ENCODE results near the gene SEMA4G. TPM values are rescaled to one million over a fixed set of nuclear protein-coding genes. Genes with fewer than 3 reads are reported as not detected.

SEMA4G gene
- total and polyA plus RNA-seq, 2 of the 4 experiments (the other 2 are of a cell fraction), result 0.90 to 8.7 TPM

GRCh38 chr10:100965820-100966219 is 3.5 kb upstream of the SEMA4G start:
- in situ Hi-C loops (cut with MboI; ENCODE audit: low sequenced_read_pairs) (no loop called here), dilution Hi-C loops (cut with HindIII; ENCODE audit: low sequenced_read_pairs, unreplicated experiment) (no loop called here), intact Hi-C loops (cut with micrococcal nuclease) (no loop called here)
- Histone ChIP-seq H4K91ac (ENCODE audit: insufficient read depth, low read depth, low read length) (no peak overlapping the region), H2BK15ac (ENCODE audit: low read depth, low read length) (no peak overlapping the region), H3K4ac (ENCODE audit: low read depth, low read length) (no peak overlapping the region), H3K4me3 (ENCODE audit: insufficient read depth, low read depth, low read length) (no peak overlapping the region), H2AFZ (replicated peaks; ENCODE audit: low read length, poor library complexity) (no peak overlapping the region), H2BK20ac (ENCODE audit: low read depth, low read length) (no peak overlapping the region), H3K27me3 (ENCODE audit: control insufficient read depth, insufficient read depth, low read length) (no peaks in the 10 kb centered on the region), H2AK9ac (replicated peaks; ENCODE audit: low read depth, low read length, poor library complexity) (no peak overlapping the region), H4K20me1 (ENCODE audit: insufficient read depth, low read length) (no peaks in the 10 kb centered on the region), H3K14ac (replicated peaks; ENCODE audit: low read depth, low read length) (no peak overlapping the region), H3K9me3 (ENCODE audit: control insufficient read depth, insufficient read depth, low read length) (no peaks in the 10 kb centered on the region), H3K4me1 (ENCODE audit: control insufficient read depth, insufficient read depth, low read length) (peaks cover 6% of the 10 kb centered on the region), H4K5ac (ENCODE audit: low read depth, low read length) (no peak overlapping the region), H3K4me2 (ENCODE audit: low read depth, low read length) (no peak overlapping the region), H3K9ac (ENCODE audit: low read depth, low read length) (no peak overlapping the region), H3K79me1 (ENCODE audit: low read depth in 1 of 2, low read length in 2 of 2) (0 out of 4 replicates have a peak, but pooled peaks cover 0 to 5% of the 10 kb centered on the region in 2 experiments), H2BK5ac (ENCODE audit: low read depth, low read length, poor library complexity, severe bottlenecking) (no peak overlapping the region), H3K9me1 (ENCODE audit: insufficient read depth, low read length) (peaks cover 12% of the 10 kb centered on the region; the same call in 1 of the 2 replicates), H3K36me3 (ENCODE audit: control insufficient read depth, insufficient read depth, low read length) (peaks cover 13% of the 10 kb centered on the region), H2AK5ac (ENCODE audit: low read depth, low read length) (no peak overlapping the region), H3K18ac (ENCODE audit: low read depth, low read length) (no peak overlapping the region), H3K23ac (ENCODE audit: low read depth, low read length) (no peak overlapping the region), H2BK120ac (ENCODE audit: low read depth, low read length) (no peak overlapping the region), H3K27ac (ENCODE audit: insufficient read depth, low read length) (no peak overlapping the region), H4K8ac (ENCODE audit: low read depth in 2 of 2, low read length in 2 of 2) (no peak overlapping the region), H3K56ac (ENCODE audit: extremely low read depth, insufficient read depth, low read length) (no peak overlapping the region)
- DNase-seq (no peak), ATAC-seq (ENCODE audit: low read depth) (no peak)
- no TSS peak for BruUV-seq (replicated peaks)
- CTCF ChIA-PET, result no interaction called here
- POLR2A ChIA-PET (ENCODE audit: unreplicated experiment), result no interaction called here
- WGBS, 2 experiments (ENCODE audit: extremely low coverage in 2 of 2, insufficient read length in 1 of 2), result no CpG with 5 or more reads among the region's 5 CpGs
- no peak for TF ChIP-seq NFE2L2 (IDR thresholded peaks at IDR 0.05; ENCODE audit: low read depth, low read length)
- TF ChIP-seq BHLHE40 (IDR thresholded peaks at IDR 0.05; ENCODE audit: low read depth, low read length), result no peak
- no peak for TF ChIP-seq CHD1 (IDR thresholded peaks at IDR 0.05; ENCODE audit: low read depth, low read length)
- no peak for TF ChIP-seq RAD21 (IDR thresholded peaks at IDR 0.05; ENCODE audit: low read length)
- no peak for TF ChIP-seq USF2 (IDR thresholded peaks at IDR 0.05; ENCODE audit: low read depth, low read length)
- no peak for TF ChIP-seq MAFK (IDR thresholded peaks at IDR 0.05; ENCODE audit: low read depth, low read length)
- TF ChIP-seq CTCF (conservative IDR thresholded peaks at IDR 0.05; ENCODE audit: low read depth, low read length), result no peak
- TF ChIP-seq RCOR1 (IDR thresholded peaks at IDR 0.05; ENCODE audit: insufficient replicate concordance, low read length), result no peak
- no peak for TF ChIP-seq CEBPB (IDR thresholded peaks at IDR 0.05; ENCODE audit: low read depth, low read length)
- TF ChIP-seq SMC3 (IDR thresholded peaks at IDR 0.05; ENCODE audit: low read depth, low read length), result no peak
